HG03280 (cell line): ENCODE data around the gene MTIF3.
"Not testable (repeated sequence)": the region's sequence is repeated elsewhere in the genome, so short reads cannot be mapped to it uniquely, and the experiment has no call there.

ENCODE experiments used
- ATAC-seq: cut with Tn5 transposase; IDR thresholded peaks from one replicate; pipeline ENCODE4 v1.9.1; 2021; ENCODE audit warnings: mild to moderate bottlenecking, moderate library complexity; ENCODE audit not compliant: unreplicated experiment

MTIF3 gene

GRCh38 chr13:27421101-27421871 is 29.1 kb downstream of the MTIF3 start:
- ATAC-seq: no peak

- no peak for ATAC-seq
These were observed 31.0 kb downstream of the MTIF3 start for GRCh38 chr13:27419328-27419727.

DNA sequence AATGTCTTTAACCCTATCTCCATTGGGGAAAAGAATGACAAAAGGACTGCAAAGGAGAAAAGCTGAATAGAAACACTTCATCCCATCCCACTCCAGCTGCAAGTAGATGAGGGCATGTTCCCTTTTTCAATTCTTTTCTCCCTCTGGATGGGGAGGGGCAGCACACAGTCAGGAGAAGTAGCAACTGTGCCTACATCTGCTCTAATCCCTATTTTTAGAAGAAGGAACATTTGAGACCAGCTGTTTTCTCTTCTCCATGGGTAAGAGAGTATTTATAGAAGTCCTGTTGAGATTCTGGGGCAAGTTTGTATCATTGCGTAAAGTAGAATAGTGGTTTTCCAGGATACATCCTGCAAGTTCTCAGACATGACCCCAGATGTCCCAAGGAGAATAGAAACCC is 35.2 kb downstream of the MTIF3 start:
- no peak for ATAC-seq

- ATAC-seq: no peak
These were observed 39.0 kb downstream of the MTIF3 start for GRCh38 chr13:27411341-27411740.

DNA sequence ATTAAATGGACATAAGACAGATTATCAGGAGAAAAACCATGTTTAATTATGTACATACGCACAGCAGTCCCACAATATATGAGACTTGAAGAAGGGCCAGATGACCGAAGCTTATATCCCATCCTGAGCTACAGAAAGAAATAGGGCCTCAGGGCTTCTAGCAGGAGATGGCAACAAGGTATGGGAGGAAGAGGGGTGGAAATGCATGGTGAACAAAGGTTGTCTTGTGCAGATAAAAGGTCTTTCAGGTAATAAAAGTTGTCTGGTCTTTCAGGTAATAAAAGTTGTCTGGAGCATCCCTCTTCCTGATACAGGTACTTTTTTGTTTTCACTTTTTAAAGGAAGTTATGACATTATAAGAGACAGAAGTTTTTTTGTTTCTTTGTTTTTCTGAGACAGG is 41.4 kb downstream of the MTIF3 start:
- no peak for ATAC-seq

GRCh38 chr13:27408074-27408473 is 42.3 kb downstream of the MTIF3 start:
- no peak for ATAC-seq

GRCh38 chr13:27406178-27406939 is 44.0 kb downstream of the MTIF3 start:
- no peak for ATAC-seq

DNA sequence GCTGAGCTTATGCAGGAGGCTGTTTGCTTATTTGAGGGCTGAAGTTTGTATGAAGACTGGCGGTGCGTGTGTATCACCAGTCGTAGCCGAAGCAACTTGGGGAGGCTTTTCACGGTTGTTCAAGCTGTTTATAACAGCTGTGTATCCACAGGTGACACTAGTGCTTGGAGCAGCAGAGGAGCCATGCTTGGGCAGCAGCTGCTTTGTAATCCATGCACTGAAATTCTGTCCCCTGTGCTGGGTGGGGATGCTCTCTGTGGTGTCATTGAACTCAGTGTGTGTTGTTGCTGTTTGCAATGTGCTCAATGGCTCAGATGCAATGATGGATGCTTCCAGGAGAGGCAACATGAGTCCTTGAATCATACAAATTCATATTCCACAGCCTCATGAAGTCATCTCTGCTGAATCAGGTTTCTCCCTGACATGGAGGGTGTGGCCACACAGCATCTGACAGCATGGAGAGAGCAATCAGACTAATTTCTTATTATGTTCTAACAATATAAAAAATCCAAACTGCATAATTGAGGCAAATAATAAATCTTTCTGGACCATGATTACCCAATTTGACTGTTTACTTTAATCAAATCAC is 44.7 kb downstream of the MTIF3 start:
- ATAC-seq: no peak

DNA sequence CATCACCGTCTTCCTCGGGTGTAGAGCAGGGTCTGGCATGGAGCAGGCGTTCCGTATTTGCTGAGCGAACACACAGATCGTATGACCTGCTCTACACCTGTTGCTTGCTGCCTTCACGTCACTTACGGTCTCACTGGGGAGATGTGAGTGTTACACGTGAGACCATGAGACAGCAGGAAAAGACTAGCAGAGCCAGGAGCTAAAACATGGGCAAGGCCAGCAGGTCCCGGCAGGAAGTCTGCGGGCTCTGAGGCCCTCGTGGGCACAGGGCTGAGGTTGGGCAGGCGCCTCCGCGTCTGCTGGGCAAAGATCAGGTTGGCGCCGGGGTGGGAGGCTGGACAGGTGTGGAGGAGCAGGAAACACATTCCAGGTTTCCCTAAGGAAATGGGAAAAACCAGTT is 45.7 kb downstream of the MTIF3 start:
- ATAC-seq: no peak

DNA sequence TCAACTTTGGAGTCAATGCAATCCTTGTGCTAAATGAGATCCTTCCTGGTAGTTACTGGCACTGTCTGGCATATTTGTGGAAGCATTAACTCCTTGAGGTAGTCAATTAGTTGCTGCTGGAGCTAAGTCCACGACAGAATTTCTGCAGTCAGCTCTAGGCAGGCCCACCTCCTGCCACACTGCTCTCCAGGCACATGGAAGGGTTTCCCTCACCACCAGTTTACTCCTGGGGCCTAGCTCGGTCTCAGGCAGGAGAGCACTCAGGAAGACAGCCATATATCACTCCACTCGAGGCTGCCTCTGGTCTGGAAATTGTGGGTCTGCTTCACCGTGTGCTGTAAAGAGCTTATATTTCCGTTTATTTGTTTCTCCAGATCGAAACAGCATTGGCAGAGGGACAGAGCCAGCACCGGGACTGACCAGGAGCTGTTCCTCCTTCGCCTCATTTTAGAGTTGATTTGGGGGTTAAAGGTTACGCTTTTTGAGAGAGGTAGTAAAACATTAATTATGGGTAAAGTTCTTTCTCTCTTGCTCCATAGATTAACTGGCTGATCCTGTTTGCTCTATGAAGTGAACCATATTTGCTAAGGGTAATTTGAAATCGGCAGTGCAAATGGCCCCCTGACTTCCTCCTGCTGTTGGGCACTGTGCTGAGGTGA is 46.5 kb downstream of the MTIF3 start:
- no peak for ATAC-seq

- no peak for ATAC-seq
These were observed 47.1 kb downstream of the MTIF3 start for GRCh38 chr13:27403203-27403678.

DNA sequence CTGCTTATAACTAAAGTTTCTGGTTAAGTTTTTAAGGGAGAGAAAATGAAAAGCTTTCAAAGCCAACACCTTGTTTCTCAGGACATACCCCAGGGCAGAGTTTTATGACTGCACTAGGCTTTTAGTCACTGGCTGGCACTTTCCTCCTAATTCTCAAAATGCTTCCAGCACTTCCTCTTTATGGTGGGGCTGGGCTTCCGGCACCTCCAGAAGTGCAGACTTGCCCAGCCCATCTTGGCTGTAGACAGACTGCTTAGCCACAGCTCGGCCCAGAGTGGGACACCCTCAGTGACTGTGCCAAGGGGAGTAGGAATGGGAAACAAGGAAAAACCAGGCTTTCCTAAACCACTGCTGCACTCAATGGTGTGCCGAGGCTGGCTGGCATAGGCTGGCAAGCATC is 49.2 kb downstream of the MTIF3 start:
- ATAC-seq: no peak

GRCh38 chr13:27400405-27400804 is 50.0 kb downstream of the MTIF3 start:
- ATAC-seq: not testable (repeated sequence)

DNA sequence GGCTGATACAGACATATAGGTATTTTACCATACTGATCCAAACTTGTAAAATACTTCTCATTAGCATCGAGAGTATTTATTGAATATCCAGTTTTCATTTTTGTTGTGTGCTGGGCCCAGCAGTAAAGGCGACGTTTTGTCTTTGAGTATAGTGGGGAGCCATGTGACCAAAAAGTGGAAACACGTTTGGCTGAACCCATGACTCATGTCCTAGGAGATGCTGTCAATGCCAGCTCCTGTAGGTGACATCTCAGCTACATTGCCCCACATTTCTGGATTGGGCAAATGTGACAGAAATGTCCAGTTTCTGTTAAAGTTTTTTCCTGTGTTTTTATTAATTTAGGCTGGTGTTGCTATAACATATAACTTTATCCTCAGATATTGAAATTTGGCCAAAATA is 52.0 kb downstream of the MTIF3 start:
- ATAC-seq: no peak

DNA sequence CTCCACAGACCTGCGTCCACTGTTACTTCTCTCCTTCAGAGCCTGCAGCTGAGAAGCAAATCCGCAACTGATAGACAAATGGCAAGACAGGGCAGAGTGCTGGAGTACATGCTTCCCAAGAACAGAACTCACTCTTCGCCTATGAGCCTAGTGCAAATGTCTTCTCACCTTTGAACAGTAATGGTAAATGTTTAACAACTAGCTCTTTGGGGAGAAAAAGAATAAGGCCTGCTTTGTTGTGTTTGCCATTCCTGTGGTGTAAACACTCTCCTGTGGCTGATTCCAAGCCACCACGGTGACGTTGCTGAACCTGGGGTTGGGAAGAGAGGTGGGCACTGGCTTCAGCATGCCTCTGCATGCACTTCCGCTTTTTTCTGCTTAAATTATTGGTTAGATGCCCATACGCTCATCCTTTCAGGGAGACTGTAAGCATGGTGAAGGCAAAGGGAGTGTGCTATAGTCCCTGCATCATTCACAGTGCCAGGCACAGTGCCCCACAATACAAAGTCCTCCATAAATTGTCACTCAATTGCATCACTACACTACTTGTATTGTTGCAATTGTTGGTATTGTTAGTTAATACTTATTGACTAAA is 54.0 kb downstream of the MTIF3 start:
- ATAC-seq: no peak

- ATAC-seq: no peak
These were observed 55.3 kb downstream of the MTIF3 start for GRCh38 chr13:27395007-27395510.

- ATAC-seq: no peak
These were observed 57.3 kb downstream of the MTIF3 start for GRCh38 chr13:27393101-27393500.

- no peak for ATAC-seq
These were observed 58.9 kb downstream of the MTIF3 start for GRCh38 chr13:27391471-27391870.

- ATAC-seq: no peak
These were observed 60.5 kb downstream of the MTIF3 start for GRCh38 chr13:27389891-27390290.

DNA sequence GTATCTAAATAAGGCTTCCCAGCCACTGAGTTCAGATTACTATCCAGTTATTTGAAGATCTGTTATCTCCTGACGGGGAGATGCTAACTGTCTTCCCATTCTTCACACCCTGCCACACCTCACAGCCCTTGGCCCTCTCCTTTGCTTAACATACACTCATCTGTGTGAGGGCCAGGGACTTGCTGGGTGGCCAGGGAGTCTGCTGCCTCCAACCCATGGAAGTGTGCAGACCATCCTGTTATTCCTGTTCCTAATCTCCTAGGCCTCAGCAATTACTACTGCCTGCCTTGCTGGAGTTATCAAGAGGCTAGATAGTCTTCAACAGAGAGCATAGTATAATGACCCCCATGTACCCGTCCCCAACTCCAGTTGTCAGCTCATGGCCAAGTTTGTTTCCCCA is 62.1 kb downstream of the MTIF3 start:
- ATAC-seq: no peak
